HepG2 (cell line): ENCODE measurements around the gene BCL2A1. TPM values are rescaled to one million over a fixed set of nuclear protein-coding genes. Genes with fewer than 3 reads are reported as not detected.

Experiments used
- ATAC-seq: fragments of 200-7000 bp; cut with Tn5 transposase; 3 replicates; pipeline ENCODE4 v1.9.1; 2020; ENCODE audit warnings: mild to moderate bottlenecking, moderate library complexity
- BruUV-seq: library from RNA; stranded (reverse); fragments of 400-500 nt; replicated peaks from 2 replicates; lab custom pipeline; 2021; lab: Mats Ljungman, UMichigan
- CTCF ChIA-PET: fragments of 300-600 bp; formaldehyde crosslinking; extraction: SDS; loops from one replicate; lab custom pipeline; 2021; ENCODE audit warnings: low total read pairs, inconsistent platforms, low intra/inter-chr PET ratio; lab: Yijun Ruan, JAX
- POLR2A ChIA-PET: fragments of 350-600 bp; sonication (Branson Sonifier 250); formaldehyde crosslinking; loops from one replicate; lab custom pipeline; 2020; ENCODE audit warnings: antibody characterized with exemption, inconsistent platforms; lab: Yijun Ruan, JAX
- DNase-seq: peaks from one replicate; pipeline ENCODE4 v3.0.0-alpha.2; 2015; ENCODE audit warnings: low spot score
- FAIRE-seq: peaks from 3 replicates; lab custom pipeline; 2011; peaks lifted over from hg19 to GRCh38; lab: Jason Lieb, UNC
- H2AFZ ChIP-seq: one replicate; pipeline ENCODE4 v1.6.1; 2011; ENCODE audit warnings: low read length, inconsistent platforms
- H3K27ac ChIP-seq: fragments of 300-600 bp; 3 replicates; pipeline ENCODE4 v1.8.0; 2011; ENCODE audit warnings: mixed run types, mild to moderate bottlenecking, mixed read lengths, low read length, inconsistent platforms; ENCODE audit not compliant: insufficient read depth; ENCODE audit errors: extremely low read length
- H3K27me3 ChIP-seq, 2 experiments: fragments of 200-600 bp in 1 of 2; 2 replicates in 1 of 2; 3 replicates in 1 of 2; pipeline versions ENCODE4 v1.6.0 to v1.8.0; 2011; ENCODE audit warnings: low read length in 2 of 2, mild to moderate bottlenecking in 2 of 2, moderate library complexity in 2 of 2, inconsistent platforms in 1 of 2; ENCODE audit not compliant: insufficient read depth in 2 of 2, control insufficient read depth in 1 of 2
- H3K36me3 ChIP-seq, 2 experiments: fragments of 200-600 bp in 1 of 2; replicated peaks in 1 of 2; 2 replicates in 1 of 2; 3 replicates in 1 of 2; pipeline versions ENCODE4 v1.5.1 to v1.8.0; 2011; ENCODE audit warnings: low read length in 2 of 2, inconsistent platforms in 1 of 2; ENCODE audit not compliant: insufficient read depth in 2 of 2, control insufficient read depth in 1 of 2
- H3K4me1 ChIP-seq: 2 replicates; pipeline ENCODE4 v1.5.1; 2012; ENCODE audit warnings: low read length, inconsistent platforms; ENCODE audit not compliant: insufficient read depth
- H3K4me2 ChIP-seq: 2 replicates; pipeline ENCODE4 v1.6.0; 2011; ENCODE audit warnings: low read depth, low read length, inconsistent platforms
- H3K4me3 ChIP-seq, 3 experiments: fragments of 200-600 bp in 1 of 3; sonication (generic), shearing (Covaris generic) in 1 of 3; replicated peaks in 1 of 3; 2 replicates each; pipeline ENCODE4 v1.5.1; 2011 to 2016; ENCODE audit warnings: low read length in 3 of 3, inconsistent platforms in 2 of 3, low read depth in 2 of 3, mild to moderate bottlenecking in 2 of 3, control low read depth in 1 of 3, mixed read lengths in 1 of 3; ENCODE audit not compliant: insufficient read depth in 1 of 3
- H3K79me2 ChIP-seq: one replicate; pipeline ENCODE4 v1.6.1; 2011; ENCODE audit warnings: low read length, inconsistent platforms; ENCODE audit not compliant: insufficient read depth
- H3K9ac ChIP-seq: 2 replicates; pipeline ENCODE4 v1.6.0; 2011; ENCODE audit warnings: mild to moderate bottlenecking, low read depth, low read length, inconsistent platforms; ENCODE audit not compliant: insufficient read depth
- H3K9me3 ChIP-seq: 2 replicates; pipeline ENCODE4 v1.5.1; 2012; ENCODE audit warnings: mild to moderate bottlenecking, low read length
- H4K20me1 ChIP-seq: 2 replicates; pipeline ENCODE4 v1.6.0; 2011; ENCODE audit warnings: inconsistent platforms, mild to moderate bottlenecking, low read length, moderate library complexity; ENCODE audit not compliant: insufficient read depth
- ATF7 ChIP-seq, 2 experiments: fragments of 450-650 bp in 1 of 2; sonication (generic) in 1 of 2; formaldehyde crosslinking in 1 of 2; IDR thresholded peaks; 2 replicates each; pipeline versions ENCODE4 v1.4.0 to v1.6.1; 2016 to 2020; ENCODE audit warnings: antibody characterized with exemption in 1 of 2, mild to moderate bottlenecking in 1 of 2, missing genetic modification reagents in 1 of 2
- FOSL1 ChIP-seq: sonication (generic); formaldehyde crosslinking; IDR thresholded peaks from 2 replicates; pipeline ENCODE4 v1.9.0; 2021; ENCODE audit warnings: missing genetic modification reagents, borderline replicate concordance
- IKZF4 ChIP-seq: sonication (generic); formaldehyde crosslinking; IDR thresholded peaks from 2 replicates; pipeline ENCODE4 v1.5.1; 2020; ENCODE audit warnings: borderline replicate concordance, mild to moderate bottlenecking, low read depth, missing genetic modification reagents; ENCODE audit errors: not compliant biosample characterization
- JARID2 ChIP-seq: sonication (generic); formaldehyde crosslinking; IDR thresholded peaks from 2 replicates; pipeline ENCODE4 v1.8.1; 2023; ENCODE audit warnings: missing genetic modification reagents, inconsistent platforms; ENCODE audit not compliant: insufficient replicate concordance
- KLF16 ChIP-seq, 2 experiments: sonication (generic) in 1 of 2; formaldehyde crosslinking in 1 of 2; IDR thresholded peaks; 2 replicates each; pipeline versions ENCODE4 v1.6.1 to v1.8.0; 2016 to 2023; ENCODE audit warnings: missing genetic modification reagents in 2 of 2, missing compliant biosample characterization in 1 of 2
- MAF1 ChIP-seq: sonication (generic); formaldehyde crosslinking; IDR thresholded peaks from 2 replicates; pipeline ENCODE4 v1.5.0; 2020; ENCODE audit warnings: missing genetic modification reagents, borderline replicate concordance
- MBD4 ChIP-seq: IDR thresholded peaks from 2 replicates; pipeline ENCODE4 v1.6.1; 2012; ENCODE audit warnings: low read length, inconsistent platforms, borderline replicate concordance
- NR2F2 ChIP-seq: IDR thresholded peaks from 2 replicates; pipeline ENCODE4 v1.6.1; 2012; ENCODE audit warnings: low read depth, inconsistent platforms, borderline replicate concordance
- PAXIP1 ChIP-seq: sonication (generic); formaldehyde crosslinking; conservative IDR thresholded peaks from 2 replicates; pipeline ENCODE4 v1.4.0; 2020; ENCODE audit warnings: mild to moderate bottlenecking, missing genetic modification reagents, moderate library complexity
- RFXANK ChIP-seq: IDR thresholded peaks from 2 replicates; pipeline ENCODE4 v1.6.1; 2016
- ZBTB3 ChIP-seq: sonication (generic); formaldehyde crosslinking; IDR thresholded peaks from 2 replicates; pipeline ENCODE4 v1.4.0; 2020; ENCODE audit warnings: low read depth, mild to moderate bottlenecking, moderate library complexity, missing genetic modification reagents, borderline replicate concordance
- ZNF484 ChIP-seq: sonication (generic); formaldehyde crosslinking; IDR thresholded peaks from 2 replicates; pipeline ENCODE4 v1.5.1; 2020; ENCODE audit warnings: mild to moderate bottlenecking, low read depth, missing genetic modification reagents, borderline replicate concordance
- ZNF713 ChIP-seq: sonication (generic); formaldehyde crosslinking; IDR thresholded peaks from 2 replicates; pipeline ENCODE4 v1.4.0; 2020; ENCODE audit warnings: mild to moderate bottlenecking, missing genetic modification reagents
- ZNF766 ChIP-seq: sonication (generic); formaldehyde crosslinking; IDR thresholded peaks from 2 replicates; pipeline ENCODE4 v1.5.0; 2020; ENCODE audit warnings: missing genetic modification reagents, borderline replicate concordance
- ZNF772 ChIP-seq: sonication (generic); formaldehyde crosslinking; IDR thresholded peaks from 2 replicates; pipeline ENCODE4 v1.5.0; 2020; ENCODE audit warnings: mild to moderate bottlenecking, missing genetic modification reagents
- ZNF83 ChIP-seq: sonication (generic); formaldehyde crosslinking; IDR thresholded peaks from 2 replicates; pipeline ENCODE4 v1.4.0; 2020; ENCODE audit warnings: missing genetic modification reagents, mild to moderate bottlenecking, borderline replicate concordance
- ZNF891 ChIP-seq: sonication (generic); formaldehyde crosslinking; IDR thresholded peaks from 2 replicates; pipeline ENCODE4 v1.5.0; 2020; ENCODE audit warnings: mild to moderate bottlenecking, missing genetic modification reagents
- ZSCAN21 ChIP-seq: sonication (generic); formaldehyde crosslinking; IDR thresholded peaks from 2 replicates; pipeline ENCODE4 v1.8.0; 2022; ENCODE audit warnings: mild to moderate bottlenecking, missing genetic modification reagents, moderate library complexity, borderline replicate concordance
- WGBS: methylation state at CpG from one replicate; pipeline ENCODE4 v1.1.6; 2017; ENCODE audit warnings: low lambda C conversion rate; 5-methylcytosine and 5-hydroxymethylcytosine counted together
- in situ Hi-C: cut with HindIII; loops from 2 replicates; pipeline ENCODE4 v1.10.0; 2017; ENCODE audit warnings: low pct_unique_long_range_greater_than_20kb; ENCODE audit not compliant: extremely low pct_ligation_motif_present
- intact Hi-C: fragments of 100-400 bp; cut with micrococcal nuclease; formaldehyde crosslinking; loops from one replicate; pipeline ENCODE4 v1.10.0; 2022; ENCODE audit not compliant: unreplicated experiment
- polyA plus RNA-seq, 8 experiments: library from polyadenylated mRNA; depleted of rRNA in 3 of 8; stranded (reverse) in 7 of 8; unstranded in 1 of 8; fragments of >200 nt; fragmentation: Illumina TruSeq in 4 of 8; extraction: Trizol in 4 of 8; gene quantifications; 2 replicates each; pipeline versions ENCODE4 v1.2.1 to v1.2.3, GENCODE V29; 2011 to 2016; ENCODE audit warnings: low read depth in 4 of 8, missing spikeins in 1 of 8, mixed read lengths in 1 of 8; ENCODE audit not compliant: insufficient read depth in 1 of 8
- total RNA-seq, 5 experiments: library from RNA; depleted of rRNA; stranded (reverse); fragments of >200 nt; fragmentation: Illumina TruSeq; extraction: Trizol; gene quantifications; 2 replicates each; pipeline ENCODE4 v1.2.3, GENCODE V29; 2016; ENCODE audit warnings: low read depth in 1 of 5
- TF ChIP-seq, protein P1 (sequence below): sonication (generic); formaldehyde crosslinking; IDR thresholded peaks from 2 replicates; pipeline ENCODE4 v1.4.0; 2020; ENCODE audit warnings: low read depth, missing genetic modification reagents

The BCL2A1 gene
- total and polyA plus RNA-seq, 2 of the 13 experiments (the other 11 are each of a cell fraction or from before 2014, with no cell fraction given): 0.08 to 0.31 TPM

GRCh38 chr15:79944622-79945021, 26.4 kb downstream of the BCL2A1 start:
- no peaks in the 10 kb centered on the region for H3K79me2 ChIP-seq
- no peaks in the 10 kb centered on the region for H3K9me3 ChIP-seq
- H3K27me3 ChIP-seq: no peaks in the 10 kb centered on the region
- in situ Hi-C loops: no loop called here
- no peaks in the 10 kb centered on the region for H3K36me3 ChIP-seq
- H2AFZ ChIP-seq: no peak overlapping the region
- ChIA-PET CTCF (interaction anchor here (1.1 kb wide), 1 partner anchor 11 kb away, joined by 3 read pairs; no protein-coding TSS in a partner anchor), POLR2A (no interaction called here)
- intact Hi-C loops: no loop called here
- no peak for FAIRE-seq
- H3K4me3 ChIP-seq: no peak overlapping the region
- no peak overlapping the region for H3K9ac ChIP-seq
- H4K20me1 ChIP-seq: no peaks in the 10 kb centered on the region
- 65% methylated on average over 6 of the region's 7 CpGs for WGBS
- BruUV-seq: no TSS peak
- ATAC-seq: no peak
- H3K4me2 ChIP-seq: no peak overlapping the region
- peaks cover 34% of the 10 kb centered on the region for H3K4me1 ChIP-seq
- no peak overlapping the region for H3K27ac ChIP-seq
- no peak for DNase-seq
- no peak for TF ChIP-seq JARID2 (CRISPR knock-in tag)
- no peak for TF ChIP-seq PAXIP1 (CRISPR knock-in tag)
- no peak for TF ChIP-seq ZNF772 (CRISPR knock-in tag)
- no peak for TF ChIP-seq ZNF713 (CRISPR knock-in tag)
- TF ChIP-seq ZSCAN21 (CRISPR knock-in tag): no peak
- no peak for TF ChIP-seq MAF1 (CRISPR knock-in tag)
- TF ChIP-seq KLF16 (CRISPR knock-in tag; IDR thresholded peaks at IDR 0.05): no peak
- peak; percentile 46 for TF ChIP-seq ATF7 (IDR thresholded peaks at IDR 0.05)
- no peak for TF ChIP-seq ATF7 (CRISPR knock-in tag; IDR thresholded peaks at IDR 0.05)
- TF ChIP-seq, protein P1, sequence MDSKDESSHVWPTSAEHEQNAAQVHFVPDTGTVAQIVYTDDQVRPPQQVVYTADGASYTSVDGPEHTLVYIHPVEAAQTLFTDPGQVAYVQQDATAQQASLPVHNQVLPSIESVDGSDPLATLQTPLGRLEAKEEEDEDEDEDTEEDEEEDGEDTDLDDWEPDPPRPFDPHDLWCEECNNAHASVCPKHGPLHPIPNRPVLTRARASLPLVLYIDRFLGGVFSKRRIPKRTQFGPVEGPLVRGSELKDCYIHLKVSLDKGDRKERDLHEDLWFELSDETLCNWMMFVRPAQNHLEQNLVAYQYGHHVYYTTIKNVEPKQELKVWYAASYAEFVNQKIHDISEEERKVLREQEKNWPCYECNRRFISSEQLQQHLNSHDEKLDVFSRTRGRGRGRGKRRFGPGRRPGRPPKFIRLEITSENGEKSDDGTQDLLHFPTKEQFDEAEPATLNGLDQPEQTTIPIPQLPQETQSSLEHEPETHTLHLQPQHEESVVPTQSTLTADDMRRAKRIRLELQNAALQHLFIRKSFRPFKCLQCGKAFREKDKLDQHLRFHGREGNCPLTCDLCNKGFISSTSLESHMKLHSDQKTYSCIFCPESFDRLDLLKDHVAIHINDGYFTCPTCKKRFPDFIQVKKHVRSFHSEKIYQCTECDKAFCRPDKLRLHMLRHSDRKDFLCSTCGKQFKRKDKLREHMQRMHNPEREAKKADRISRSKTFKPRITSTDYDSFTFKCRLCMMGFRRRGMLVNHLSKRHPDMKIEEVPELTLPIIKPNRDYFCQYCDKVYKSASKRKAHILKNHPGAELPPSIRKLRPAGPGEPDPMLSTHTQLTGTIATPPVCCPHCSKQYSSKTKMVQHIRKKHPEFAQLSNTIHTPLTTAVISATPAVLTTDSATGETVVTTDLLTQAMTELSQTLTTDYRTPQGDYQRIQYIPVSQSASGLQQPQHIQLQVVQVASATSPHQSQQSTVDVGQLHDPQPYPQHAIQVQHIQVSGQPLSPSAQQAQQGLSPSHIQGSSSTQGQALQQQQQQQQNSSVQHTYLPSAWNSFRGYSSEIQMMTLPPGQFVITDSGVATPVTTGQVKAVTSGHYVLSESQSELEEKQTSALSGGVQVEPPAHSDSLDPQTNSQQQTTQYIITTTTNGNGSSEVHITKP (CRISPR knock-in tag): no peak
- TF ChIP-seq ZNF484 (CRISPR knock-in tag): no peak
- TF ChIP-seq ZNF83 (CRISPR knock-in tag): no peak
- peak; percentile 89 for TF ChIP-seq RFXANK (CRISPR knock-in tag)
- TF ChIP-seq FOSL1 (CRISPR knock-in tag): no peak
- TF ChIP-seq ZNF766 (CRISPR knock-in tag): no peak
- no peak for TF ChIP-seq IKZF4 (CRISPR knock-in tag)
- TF ChIP-seq MBD4: no peak
- TF ChIP-seq ZNF891 (CRISPR knock-in tag): no peak
- no peak for TF ChIP-seq NR2F2
- no peak for TF ChIP-seq ZBTB3
